Fibroblast of skin of scalp (primary cell): ENCODE data around the gene GPALPP1.
"Not testable (repeated sequence)": the region's sequence is repeated elsewhere in the genome, so short reads cannot be mapped to it uniquely, and the experiment has no call there.

Experiments used
- DNase-seq: peaks from one replicate; pipeline ENCODE4 v3.0.0-alpha.2; 2013

GPALPP1 gene

DNA sequence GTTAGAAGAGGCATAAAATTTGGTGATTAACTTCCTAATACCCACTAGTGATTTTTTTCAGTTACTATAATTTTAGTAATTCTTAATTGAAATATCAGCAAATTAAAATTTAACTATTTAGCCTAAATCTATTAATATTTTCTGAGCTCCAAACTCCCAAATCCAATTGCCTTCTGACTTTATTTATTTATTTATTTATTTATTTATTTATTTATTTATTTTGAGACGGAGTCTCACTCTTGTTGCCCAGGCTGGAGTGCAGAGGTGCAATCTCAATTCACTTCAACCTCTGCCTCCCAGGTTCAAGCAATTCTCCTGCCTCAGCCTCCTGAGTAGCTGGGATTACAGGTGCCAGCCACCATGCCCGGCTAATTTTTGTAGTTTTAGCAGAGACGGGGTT lies 74.6 kb downstream of the GPALPP1 start:
- DNase-seq = not testable (repeated sequence)

DNA sequence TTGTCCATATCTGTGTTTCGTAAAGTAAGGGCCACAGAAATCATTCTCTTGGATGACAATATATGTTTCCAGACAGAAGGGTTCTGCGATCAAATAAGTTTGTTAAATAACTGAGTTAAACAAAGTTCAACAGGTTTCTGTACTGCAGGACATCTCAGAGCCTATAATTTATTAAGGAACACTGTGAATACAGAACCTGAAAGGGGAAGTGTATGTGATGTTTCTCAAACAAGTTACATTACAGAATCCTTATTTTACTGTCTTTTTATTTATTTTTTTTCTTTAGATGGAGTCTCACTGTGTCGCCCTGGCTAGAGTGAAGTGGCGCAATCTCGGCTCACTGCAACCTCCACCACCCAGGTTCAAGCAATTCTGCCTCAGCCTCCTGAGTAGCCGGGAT lies 75.6 kb downstream of the GPALPP1 start:
- DNase-seq = no peak

- no peak for DNase-seq
Observed at GRCh38 chr13:45068036-45069001, 79.0 kb downstream of the GPALPP1 start.

- DNase-seq = no peak
Observed at GRCh38 chr13:45073809-45074208, 84.5 kb downstream of the GPALPP1 start.

- no peak for DNase-seq
Observed at GRCh38 chr13:45074721-45075120, 85.4 kb downstream of the GPALPP1 start.

DNA sequence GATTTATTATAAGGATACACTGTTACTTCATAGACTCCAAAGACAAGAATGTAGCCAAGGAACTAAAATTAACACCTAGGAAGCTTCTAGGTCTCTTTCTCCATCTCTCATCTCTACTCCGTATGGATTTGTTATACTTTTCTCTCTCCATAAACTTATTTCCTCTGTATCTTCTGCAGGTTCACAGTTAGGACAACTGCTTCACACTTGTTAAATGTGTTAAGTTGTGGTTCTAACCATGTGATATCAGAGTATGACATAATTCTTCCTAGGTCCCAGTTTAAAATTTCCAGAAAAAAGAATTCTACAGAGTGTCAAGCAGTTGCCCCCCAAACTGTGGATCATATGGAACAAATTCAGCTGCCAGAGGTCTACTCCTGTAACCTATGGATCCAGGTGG lies 88.7 kb downstream of the GPALPP1 start:
- DNase-seq = no peak
